BLaER1 (cell line): Measurements from ENCODE around the gene JAG1.

Experiments
- H3K27ac ChIP-seq: shearing (Covaris generic); formaldehyde crosslinking; 2 replicates; pipeline ENCODE4 v1.8.1; 2022
- H3K27me3 ChIP-seq: shearing (Covaris generic); formaldehyde crosslinking; 2 replicates; pipeline ENCODE4 v1.8.1; 2022
- H3K36me3 ChIP-seq: shearing (Covaris generic); formaldehyde crosslinking; 2 replicates; pipeline ENCODE4 v1.8.1; 2022
- H3K4me1 ChIP-seq: shearing (Covaris generic); formaldehyde crosslinking; 2 replicates; pipeline ENCODE4 v1.8.1; 2022
- H3K4me2 ChIP-seq: shearing (Covaris generic); formaldehyde crosslinking; 2 replicates; pipeline ENCODE4 v1.8.1; 2022
- H3K4me3 ChIP-seq: shearing (Covaris generic); formaldehyde crosslinking; 2 replicates; pipeline ENCODE4 v1.8.1; 2022
- H3K9ac ChIP-seq: shearing (Covaris generic); formaldehyde crosslinking; 2 replicates; pipeline ENCODE4 v1.8.1; 2022
- H3K9me3 ChIP-seq: shearing (Covaris generic); formaldehyde crosslinking; 2 replicates; pipeline ENCODE4 v1.8.1; 2022
- H4K20me1 ChIP-seq: shearing (Covaris generic); formaldehyde crosslinking; 2 replicates; pipeline ENCODE4 v1.8.1; 2022
- Cebpa-rat ChIP-seq: shearing (Covaris generic); IDR thresholded peaks from 2 replicates; pipeline ENCODE4 v1.8.1; 2022

Gene JAG1

GRCh38 chr20:10648651-10649050, 25.1 kb downstream of the JAG1 start:
- no peak overlapping the region for H3K27ac ChIP-seq
- peaks cover 43% of the 10 kb centered on the region for H3K4me1 ChIP-seq
- no peak for TF ChIP-seq Cebpa-rat
- no peak overlapping the region for H3K4me3 ChIP-seq
- no peak overlapping the region for H3K9ac ChIP-seq
- H3K36me3 ChIP-seq: no peaks in the 10 kb centered on the region
- H3K9me3 ChIP-seq: no peaks in the 10 kb centered on the region
- peak overlapping the region; percentile 31 for H3K4me2 ChIP-seq
- H3K27me3 ChIP-seq: no peaks in the 10 kb centered on the region
- no peaks in the 10 kb centered on the region; the same call in 1 of the 2 replicates for H4K20me1 ChIP-seq

- Histone ChIP-seq H3K4me1 (peaks cover 50% of the 10 kb centered on the region), H3K9me3 (no peaks in the 10 kb centered on the region), H4K20me1 (no peaks in the 10 kb centered on the region; the same call in 1 of the 2 replicates), H3K9ac (no peak overlapping the region), H3K27ac (no peak overlapping the region), H3K4me2 (peak overlapping the region; percentile 31), H3K27me3 (no peaks in the 10 kb centered on the region), H3K4me3 (no peak overlapping the region), H3K36me3 (no peaks in the 10 kb centered on the region)
- no peak for TF ChIP-seq Cebpa-rat
These were observed 25.9 kb downstream of the JAG1 start for GRCh38 chr20:10647909-10648308.

- Histone ChIP-seq H3K4me2 (0 out of 2 replicates have a peak overlapping the region, but pooled peaks have one; percentile 10), H3K36me3 (no peaks in the 10 kb centered on the region)
These were observed 26.3 kb downstream of the JAG1 start for GRCh38 chr20:10647471-10647870.

GRCh38 chr20:10646886-10647420, 26.8 kb downstream of the JAG1 start:
- Histone ChIP-seq H3K36me3 (no peaks in the 10 kb centered on the region), H3K27ac (no peak overlapping the region), H3K4me3 (no peak overlapping the region), H3K27me3 (no peaks in the 10 kb centered on the region), H3K9me3 (no peaks in the 10 kb centered on the region), H3K4me2 (no peak overlapping the region), H4K20me1 (no peaks in the 10 kb centered on the region; the same call in 1 of the 2 replicates), H3K4me1 (peaks cover 55% of the 10 kb centered on the region), H3K9ac (no peak overlapping the region)
- no peak for TF ChIP-seq Cebpa-rat

More at GRCh38 chr20:10647471-10647870, 26.3 kb downstream of the JAG1 start:
- TF ChIP-seq Cebpa-rat: no peak
- H3K4me1 ChIP-seq: peaks cover 55% of the 10 kb centered on the region
- H4K20me1 ChIP-seq: no peaks in the 10 kb centered on the region; the same call in 1 of the 2 replicates
- no peaks in the 10 kb centered on the region for H3K9me3 ChIP-seq
- H3K4me3 ChIP-seq: no peak overlapping the region
- no peak overlapping the region for H3K9ac ChIP-seq
- H3K27me3 ChIP-seq: no peaks in the 10 kb centered on the region
- no peak overlapping the region for H3K27ac ChIP-seq

- Histone ChIP-seq H4K20me1 (no peaks in the 10 kb centered on the region; the same call in 1 of the 2 replicates), H3K27me3 (no peaks in the 10 kb centered on the region), H3K4me1 (peaks cover 48% of the 10 kb centered on the region), H3K36me3 (no peaks in the 10 kb centered on the region), H3K9me3 (no peaks in the 10 kb centered on the region), H3K4me2 (no peak overlapping the region), H3K27ac (no peak overlapping the region), H3K9ac (no peak overlapping the region), H3K4me3 (no peak overlapping the region)
- TF ChIP-seq Cebpa-rat: no peak
These were observed 27.8 kb downstream of the JAG1 start for GRCh38 chr20:10646006-10646405.

- Histone ChIP-seq H3K4me2 (no peak overlapping the region), H3K36me3 (no peaks in the 10 kb centered on the region), H3K27me3 (no peaks in the 10 kb centered on the region), H3K9me3 (no peaks in the 10 kb centered on the region), H3K4me1 (peaks cover 44% of the 10 kb centered on the region), H4K20me1 (no peaks in the 10 kb centered on the region; the same call in 1 of the 2 replicates), H3K9ac (no peak overlapping the region), H3K4me3 (no peak overlapping the region), H3K27ac (no peak overlapping the region)
- no peak for TF ChIP-seq Cebpa-rat
These were observed 28.6 kb downstream of the JAG1 start for GRCh38 chr20:10645205-10645570.

- H3K36me3 ChIP-seq: no peaks in the 10 kb centered on the region
- no peak for TF ChIP-seq Cebpa-rat
- H3K9me3 ChIP-seq: no peaks in the 10 kb centered on the region
- peaks cover 44% of the 10 kb centered on the region for H3K4me1 ChIP-seq
- no peak overlapping the region for H3K27ac ChIP-seq
- peak overlapping the region; percentile 70 for H3K4me2 ChIP-seq
- no peak overlapping the region for H3K4me3 ChIP-seq
- H3K27me3 ChIP-seq: no peaks in the 10 kb centered on the region
- H4K20me1 ChIP-seq: no peaks in the 10 kb centered on the region; the same call in 1 of the 2 replicates
- H3K9ac ChIP-seq: no peak overlapping the region
These were observed 29.2 kb downstream of the JAG1 start for GRCh38 chr20:10644458-10645204.

GRCh38 chr20:10643560-10643873, 30.3 kb downstream of the JAG1 start:
- Histone ChIP-seq H4K20me1 (no peaks in the 10 kb centered on the region; the same call in 1 of the 2 replicates), H3K9me3 (no peaks in the 10 kb centered on the region), H3K4me3 (no peak overlapping the region), H3K27ac (no peak overlapping the region), H3K36me3 (no peaks in the 10 kb centered on the region), H3K9ac (no peak overlapping the region), H3K27me3 (no peaks in the 10 kb centered on the region), H3K4me2 (peak overlapping the region; percentile 70), H3K4me1 (peaks cover 34% of the 10 kb centered on the region)
- TF ChIP-seq Cebpa-rat: no peak

GRCh38 chr20:10642856-10643559, 30.8 kb downstream of the JAG1 start:
- no peaks in the 10 kb centered on the region for H3K36me3 ChIP-seq
- no peaks in the 10 kb centered on the region for H3K27me3 ChIP-seq
- H3K4me2 ChIP-seq: peak overlapping the region; percentile 70
- no peaks in the 10 kb centered on the region for H3K9me3 ChIP-seq
- no peaks in the 10 kb centered on the region; the same call in 1 of the 2 replicates for H4K20me1 ChIP-seq
- TF ChIP-seq Cebpa-rat: no peak
- peaks cover 29% of the 10 kb centered on the region for H3K4me1 ChIP-seq
- no peak overlapping the region for H3K4me3 ChIP-seq
- no peak overlapping the region for H3K9ac ChIP-seq
- H3K27ac ChIP-seq: no peak overlapping the region

GRCh38 chr20:10641893-10642292, 31.9 kb downstream of the JAG1 start:
- no peaks in the 10 kb centered on the region for H4K20me1 ChIP-seq
- H3K27ac ChIP-seq: no peak overlapping the region
- H3K36me3 ChIP-seq: no peaks in the 10 kb centered on the region
- TF ChIP-seq Cebpa-rat: no peak
- no peaks in the 10 kb centered on the region for H3K27me3 ChIP-seq
- H3K4me2 ChIP-seq: no peak overlapping the region
- no peak overlapping the region for H3K9ac ChIP-seq
- peaks cover 25% of the 10 kb centered on the region for H3K4me1 ChIP-seq
- H3K9me3 ChIP-seq: no peaks in the 10 kb centered on the region
- no peak overlapping the region for H3K4me3 ChIP-seq
